Activated naive CD4-positive, alpha-beta T cell treated with anti-CD3 and anti-CD28 coated beads, Interleukin-2, amount 50 U/mL, for 72 hours (primary cell): ENCODE data around the gene PARP1. TPM values are rescaled to one million over a fixed set of nuclear protein-coding genes. Genes with fewer than 3 reads are reported as not detected.

ENCODE experiments used
- ATAC-seq, 2 donors: fragments of 150-1000 bp; cut with Tn5 transposase; 2 replicates each; pipeline ENCODE4 v1.10.0; 2021; ENCODE audit warnings: mild to moderate bottlenecking in 2 of 2, moderate library complexity in 2 of 2
- DNase-seq, 2 donors: peaks; one replicate each; pipeline ENCODE4 v3.0.0; 2021 to 2022; ENCODE audit warnings: low spot score in 2 of 2
- H3K27ac Mint-ChIP-seq, 2 donors: one replicate each; pipeline ENCODE4 v1.8.0; 2022; ENCODE audit warnings: mild to moderate bottlenecking in 2 of 2, mixed read lengths in 2 of 2
- H3K36me3 Mint-ChIP-seq, 2 donors: one replicate each; pipeline ENCODE4 v1.8.0; 2022; ENCODE audit warnings: mixed read lengths in 2 of 2
- H3K9me3 Mint-ChIP-seq, 2 donors: one replicate each; pipeline ENCODE4 v1.8.0; 2022; ENCODE audit warnings: mixed read lengths in 2 of 2
- total RNA-seq, 2 donors: library from RNA; stranded (reverse); gene quantifications; one replicate each; pipeline ENCODE4 v1.2.3, GENCODE V29; 2022

Gene PARP1
- total RNA-seq, 2 donors from 2014 or later = 176 to 234 TPM

DNA sequence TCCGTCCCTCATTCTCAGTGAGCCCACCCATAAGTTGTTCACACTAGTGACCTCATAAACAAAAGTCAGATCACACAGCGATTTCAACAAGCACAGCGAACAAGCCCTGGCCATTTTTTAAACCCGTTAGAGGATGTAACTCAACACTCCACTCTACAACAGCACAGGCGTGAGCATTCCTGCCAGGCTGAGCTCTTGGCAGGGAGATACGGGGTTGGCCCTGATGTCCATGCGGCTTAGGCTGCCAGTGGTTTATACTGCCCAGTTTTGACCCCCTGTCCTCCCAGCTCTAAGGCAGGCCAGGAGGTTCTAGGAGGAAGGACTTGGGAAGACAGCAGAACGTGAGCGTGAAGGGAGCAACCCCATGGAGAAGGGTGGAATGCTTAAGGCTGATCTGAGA lies 35.0 kb downstream of the PARP1 start:
- no peak for ATAC-seq
- peaks cover 22 to 29% of the 10 kb centered on the region in 2 donors for H3K36me3 Mint-ChIP-seq
- H3K27ac Mint-ChIP-seq = peak overlapping the region in 1 of 2 donors; percentile 81
- no peaks in the 10 kb centered on the region for H3K9me3 Mint-ChIP-seq
- DNase-seq = no peak

DNA sequence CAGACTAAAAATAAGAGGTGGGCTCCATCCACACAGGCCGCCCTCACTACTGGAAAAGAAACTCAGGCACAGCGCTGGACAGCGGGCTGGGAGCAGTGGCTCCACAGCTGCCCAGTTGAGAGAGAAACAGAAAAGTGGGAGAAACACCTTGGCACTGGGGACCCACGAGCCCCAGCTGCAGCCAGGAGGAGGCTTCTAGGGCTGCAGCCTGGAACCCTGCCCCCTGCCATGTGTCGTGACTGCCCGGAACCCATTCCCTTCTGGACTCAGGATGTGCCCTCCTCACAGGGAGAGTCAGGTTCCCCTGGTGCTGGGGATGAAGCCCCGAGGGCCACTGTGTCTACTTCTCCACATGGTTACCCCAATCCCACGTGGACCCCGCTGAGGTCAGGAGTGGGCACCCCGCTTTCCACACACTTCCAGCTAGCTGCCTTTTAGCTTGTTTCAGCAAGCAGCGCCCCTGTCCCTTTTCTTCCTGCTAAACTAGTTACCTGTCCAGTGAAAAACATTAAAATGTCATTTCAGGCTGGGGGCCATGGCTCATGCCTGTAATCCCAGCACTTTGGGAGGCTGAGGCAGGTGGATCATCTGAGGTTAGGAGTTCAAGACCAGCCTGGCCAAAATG lies 35.9 kb downstream of the PARP1 start:
- DNase-seq (no peak), ATAC-seq (no peak)
- H3K9me3 Mint-ChIP-seq = no peaks in the 10 kb centered on the region
- H3K27ac Mint-ChIP-seq = no peak overlapping the region
- H3K36me3 Mint-ChIP-seq = peaks cover 27 to 35% of the 10 kb centered on the region in 2 donors

DNA sequence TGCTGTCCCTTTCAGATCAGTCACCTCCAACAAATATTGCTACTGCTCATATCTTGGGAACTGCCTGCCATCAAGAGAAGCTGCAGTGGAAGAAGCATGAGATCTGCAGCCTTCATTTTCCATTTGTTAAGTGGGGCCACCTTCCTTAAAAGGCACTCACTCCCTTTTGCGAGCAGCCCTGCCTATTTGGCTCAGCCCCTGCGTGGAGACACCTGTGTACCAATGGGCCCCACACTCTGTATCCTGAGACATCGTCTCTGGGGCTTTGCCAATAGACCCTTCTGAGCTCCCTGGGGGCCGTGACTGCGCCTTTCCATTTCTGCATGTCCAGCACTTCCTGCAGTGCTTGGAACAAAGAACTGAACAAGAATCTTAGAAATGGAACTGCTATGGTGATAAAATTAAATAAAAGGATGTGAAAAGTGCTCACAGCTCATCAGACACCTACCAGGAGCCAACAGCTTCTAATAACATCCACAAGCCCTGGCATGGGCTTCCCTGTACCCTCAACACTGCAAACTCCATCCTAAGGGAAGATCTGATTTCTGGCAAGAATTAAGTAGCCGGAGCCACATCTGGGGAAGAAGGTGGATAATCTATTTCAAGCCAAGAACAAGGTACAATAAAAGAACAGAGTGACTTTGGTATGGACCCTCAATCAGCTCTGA lies 36.7 kb downstream of the PARP1 start:
- peak overlapping the region in 1 of 2 donors; percentile 74 for H3K27ac Mint-ChIP-seq
- peaks cover 22 to 29% of the 10 kb centered on the region in 2 donors for H3K36me3 Mint-ChIP-seq
- no peaks in the 10 kb centered on the region for H3K9me3 Mint-ChIP-seq
- no peak for DNase-seq
- ATAC-seq = no peak

DNA sequence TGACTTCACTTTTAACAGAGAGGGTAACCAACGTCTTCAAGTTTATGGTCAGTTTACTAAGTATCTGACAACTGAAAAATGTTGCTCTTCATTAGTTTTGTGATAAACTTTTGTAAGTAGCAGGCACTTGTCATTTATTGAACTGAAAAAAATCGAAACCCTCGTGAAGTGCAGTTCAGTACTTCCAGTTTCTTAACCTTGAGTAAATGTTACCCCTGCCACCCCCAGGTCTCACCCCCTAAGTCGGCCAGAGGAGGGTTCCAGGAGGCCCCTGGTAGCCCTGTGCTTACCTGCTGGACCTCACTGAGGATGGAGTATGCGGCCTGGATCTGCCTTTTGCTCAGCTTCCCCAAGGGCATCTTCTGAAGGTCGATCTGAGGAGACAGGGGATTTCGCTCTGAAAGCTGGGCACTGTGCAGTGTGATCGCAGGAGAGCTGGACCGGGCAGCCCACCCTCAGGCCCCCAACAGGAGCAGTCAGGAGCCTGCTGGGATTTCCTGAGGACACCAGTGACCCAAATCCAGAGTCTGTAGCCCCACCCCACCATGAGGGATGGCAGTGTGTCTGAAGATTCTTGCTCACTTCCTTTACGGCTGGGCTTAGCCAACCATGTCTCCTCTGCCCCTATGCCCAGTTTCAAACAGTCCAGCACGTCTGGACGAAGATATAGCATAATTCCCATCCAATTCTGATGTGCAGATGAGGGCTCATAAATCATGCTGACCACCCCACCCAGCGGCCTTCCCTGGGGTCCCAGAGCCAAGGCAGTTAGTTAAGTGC lies 37.6 kb downstream of the PARP1 start:
- Mint-ChIP-seq H3K36me3 (peaks cover 22 to 29% of the 10 kb centered on the region in 2 donors), H3K9me3 (no peaks in the 10 kb centered on the region), H3K27ac (peak overlapping the region in 1 of 2 donors; percentile 20)
- DNase-seq = no peak
- no peak for ATAC-seq

DNA sequence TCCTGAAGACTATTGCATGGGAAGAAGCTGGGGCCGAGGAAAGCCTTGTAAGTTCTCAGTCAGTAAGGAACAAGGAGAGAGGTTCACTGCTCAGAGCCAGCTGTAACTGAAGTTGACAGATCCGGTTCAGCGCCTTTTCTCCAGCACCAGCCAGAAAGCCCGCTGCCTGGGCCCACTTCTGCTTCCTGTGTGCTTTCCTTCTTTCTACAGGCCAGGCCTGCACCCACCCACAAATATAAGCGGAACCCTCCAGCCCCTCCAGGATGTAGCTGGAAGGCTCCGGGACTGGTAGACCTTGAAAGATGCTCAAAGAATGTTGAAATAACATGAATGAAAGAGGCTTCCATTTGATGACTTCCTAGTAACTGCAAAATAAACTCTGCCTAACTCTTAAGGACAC lies 38.8 kb downstream of the PARP1 start:
- Mint-ChIP-seq H3K36me3 (peaks cover 15 to 27% of the 10 kb centered on the region in 2 donors), H3K9me3 (no peaks in the 10 kb centered on the region), H3K27ac (no peak overlapping the region)
- DNase-seq = no peak
- ATAC-seq = no peak

DNA sequence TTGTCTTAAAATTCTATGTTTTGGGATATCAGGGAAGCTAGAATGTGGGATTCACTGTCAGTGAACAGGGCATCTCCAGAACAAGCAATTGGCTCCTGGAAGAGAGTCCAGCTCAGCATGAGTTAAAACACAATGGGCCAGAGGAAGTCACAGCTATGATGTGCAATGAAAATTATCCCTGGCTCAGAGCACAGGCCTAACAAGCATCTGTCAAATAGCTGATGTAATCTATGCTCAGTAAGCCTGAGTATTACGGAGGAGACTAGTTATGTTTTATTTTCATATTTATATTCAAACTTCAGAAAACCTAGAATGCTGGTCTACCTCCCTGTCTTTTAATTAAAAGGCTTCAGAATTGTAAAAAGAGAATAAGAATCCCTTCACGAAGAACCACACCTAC lies 41.6 kb downstream of the PARP1 start:
- Mint-ChIP-seq H3K27ac (peak overlapping the region in 1 of 2 donors; percentile 55), H3K36me3 (peaks cover 21 to 23% of the 10 kb centered on the region in 2 donors), H3K9me3 (no peaks in the 10 kb centered on the region)
- ATAC-seq (no peak), DNase-seq (no peak)

DNA sequence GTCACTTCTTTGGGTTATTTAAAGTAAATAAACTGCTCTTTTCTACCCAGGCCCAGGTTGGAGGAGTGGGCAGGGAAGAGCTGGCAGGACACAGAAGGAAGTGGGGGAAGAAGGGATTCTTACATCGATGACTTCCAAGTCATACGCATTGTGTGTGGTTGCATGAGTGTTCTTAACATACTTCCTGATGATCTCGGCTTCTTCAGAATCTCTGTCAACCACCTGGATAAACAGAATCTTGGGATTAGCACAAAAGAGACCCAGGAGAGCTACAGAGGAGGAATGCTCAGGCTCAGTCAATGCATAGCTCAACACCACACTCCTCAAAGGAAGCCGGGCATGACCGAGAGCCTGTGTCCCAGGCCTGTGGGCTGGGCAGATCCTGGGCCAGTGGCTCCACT lies 42.1 kb downstream of the PARP1 start:
- peak overlapping the region in 1 of 2 donors; percentile 55 for H3K27ac Mint-ChIP-seq
- peaks cover 21 to 28% of the 10 kb centered on the region in 2 donors for H3K36me3 Mint-ChIP-seq
- DNase-seq (no peak), ATAC-seq (no peak)
- no peaks in the 10 kb centered on the region for H3K9me3 Mint-ChIP-seq

DNA sequence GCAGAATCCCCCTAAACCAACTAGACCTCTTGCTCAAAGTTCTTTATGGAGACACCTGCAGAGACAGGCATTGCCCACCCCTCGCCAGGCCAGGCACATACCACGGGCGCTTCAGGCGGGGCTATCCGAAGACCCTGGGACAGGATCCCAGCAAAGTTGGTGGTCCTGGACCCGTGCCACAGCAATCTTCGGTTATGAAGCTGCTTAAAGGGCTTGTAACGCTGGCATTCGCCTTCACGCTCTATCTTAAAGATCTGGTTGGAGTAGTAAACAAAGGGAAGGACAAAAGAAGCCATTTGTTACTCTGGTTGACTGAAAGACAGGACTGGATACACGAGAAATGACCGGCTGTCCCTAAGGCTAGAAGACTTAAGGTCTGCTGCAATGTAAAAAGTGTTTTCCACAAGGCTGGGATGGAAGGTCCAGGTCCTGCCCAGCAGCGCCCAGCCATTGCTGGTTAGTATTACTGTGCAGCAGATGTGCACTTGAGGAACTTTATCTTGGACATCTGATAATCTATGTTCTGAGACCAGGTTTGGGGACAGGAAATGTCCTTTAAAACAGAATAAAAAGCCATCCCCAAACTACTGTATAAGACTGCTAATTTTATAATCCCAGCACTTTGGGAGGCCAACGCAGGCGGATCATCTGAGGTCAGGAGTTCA lies 42.9 kb downstream of the PARP1 start:
- DNase-seq (no peak), ATAC-seq (no peak)
- no peaks in the 10 kb centered on the region for H3K9me3 Mint-ChIP-seq
- no peak overlapping the region for H3K27ac Mint-ChIP-seq
- H3K36me3 Mint-ChIP-seq = peaks cover 21 to 34% of the 10 kb centered on the region in 2 donors

DNA sequence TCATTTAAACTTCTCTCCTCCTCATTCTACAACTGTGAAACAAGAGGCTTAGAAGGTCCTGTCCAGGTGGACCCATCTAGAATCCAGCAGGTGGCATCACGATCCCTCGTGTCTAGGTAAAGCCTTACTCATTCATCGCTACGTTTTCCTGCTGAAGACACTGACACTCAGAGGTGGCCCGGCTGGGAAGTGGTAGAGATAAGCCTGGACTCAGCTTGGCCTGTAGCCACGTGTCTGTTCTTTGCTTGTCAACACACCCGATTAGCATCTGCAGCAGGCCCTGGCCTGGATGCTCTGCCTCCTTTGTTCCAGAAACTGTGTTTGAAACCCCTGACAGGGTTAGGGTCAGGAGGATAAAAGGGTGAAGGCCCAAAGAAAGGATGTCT lies 43.4 kb downstream of the PARP1 start:
- H3K27ac Mint-ChIP-seq = no peak overlapping the region
- no peak for ATAC-seq
- H3K36me3 Mint-ChIP-seq = peaks cover 21 to 34% of the 10 kb centered on the region in 2 donors
- no peak for DNase-seq
- H3K9me3 Mint-ChIP-seq = no peaks in the 10 kb centered on the region

DNA sequence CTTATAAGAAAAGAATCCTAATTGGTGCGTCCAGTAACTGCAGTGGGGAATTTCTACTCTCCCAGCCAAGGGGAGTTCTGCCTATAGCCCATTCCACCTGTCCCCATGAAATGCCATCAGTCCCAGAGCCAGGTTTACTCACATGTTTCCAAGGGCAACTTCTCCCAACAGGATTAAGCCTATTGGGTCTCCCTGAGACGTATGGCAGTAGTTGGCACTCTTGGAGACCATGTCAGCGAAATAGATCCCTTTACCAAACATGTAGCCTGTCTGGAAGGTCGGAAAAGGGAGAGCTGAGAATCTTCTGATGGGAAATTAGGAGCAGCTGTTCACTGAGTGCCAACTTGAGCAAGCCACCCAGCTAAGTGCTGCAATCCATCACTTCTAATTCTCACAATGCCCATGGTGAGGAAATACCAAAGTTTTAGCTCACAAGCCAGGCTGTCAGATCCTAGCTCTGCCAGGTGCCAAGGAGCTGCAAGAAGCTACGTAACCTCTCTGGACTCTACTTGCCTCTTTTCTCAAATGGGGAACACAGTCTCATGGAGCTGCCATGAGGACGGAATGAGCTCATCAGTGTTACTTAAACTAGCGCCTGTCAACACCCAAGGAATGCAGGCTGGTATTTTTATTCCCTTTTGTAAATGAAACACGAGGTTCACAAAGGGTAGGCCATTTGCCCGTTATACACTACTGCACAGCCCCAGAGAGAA lies 43.9 kb downstream of the PARP1 start:
- Mint-ChIP-seq H3K9me3 (no peaks in the 10 kb centered on the region), H3K27ac (peak overlapping the region in 1 of 2 donors; percentile 15), H3K36me3 (peaks cover 21 to 34% of the 10 kb centered on the region in 2 donors)
- ATAC-seq (no peak), DNase-seq (no peak)

DNA sequence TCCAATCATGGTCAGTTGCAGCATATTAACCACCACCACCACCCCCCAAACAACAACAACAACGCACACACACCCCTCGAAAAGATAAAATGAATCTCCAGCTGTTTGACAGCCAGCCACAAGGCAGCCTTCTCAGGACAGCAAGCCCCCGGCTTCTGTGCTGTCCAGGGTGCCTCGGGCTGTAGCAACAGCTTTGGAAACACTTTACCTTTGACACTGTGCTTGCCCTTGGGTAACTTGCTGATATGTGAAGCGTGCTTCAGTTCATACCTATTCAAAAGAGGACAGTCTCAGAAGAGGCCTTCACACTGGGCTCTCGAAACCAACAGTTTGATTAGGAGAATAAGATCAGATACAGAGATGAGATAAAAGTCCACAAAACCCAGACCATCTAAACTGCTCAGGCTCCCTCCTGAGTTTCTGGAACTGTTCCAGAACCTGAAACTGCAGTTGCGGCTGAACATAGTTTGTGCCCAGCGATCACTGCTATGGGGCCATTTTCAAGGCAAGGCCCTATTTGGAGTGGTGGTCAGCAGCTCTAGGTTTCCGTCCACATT lies 44.9 kb downstream of the PARP1 start:
- no peaks in the 10 kb centered on the region for H3K9me3 Mint-ChIP-seq
- ATAC-seq (no peak), DNase-seq (no peak)
- peaks cover 19 to 34% of the 10 kb centered on the region in 2 donors for H3K36me3 Mint-ChIP-seq
- peak overlapping the region in 1 of 2 donors; percentile 31 for H3K27ac Mint-ChIP-seq

DNA sequence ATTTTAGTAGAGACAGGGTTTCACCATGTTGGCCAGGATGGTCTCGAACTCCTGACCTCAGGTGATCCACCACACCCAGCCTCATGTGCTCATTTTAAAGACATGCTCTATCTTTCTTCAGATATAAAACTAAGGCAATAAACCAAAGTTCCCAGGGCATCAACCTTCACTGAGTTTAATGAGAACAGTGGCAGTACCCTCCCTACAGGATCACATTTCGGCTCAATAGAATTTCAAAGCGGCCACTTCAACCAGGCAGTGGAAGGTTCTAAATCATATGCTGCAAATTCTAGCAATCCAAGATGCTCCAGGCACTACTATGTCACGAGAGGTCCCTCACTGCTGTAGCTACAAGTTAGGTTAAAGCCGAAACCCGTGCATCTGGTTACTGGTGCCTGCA lies 45.5 kb downstream of the PARP1 start:
- H3K36me3 Mint-ChIP-seq = peaks cover 13 to 28% of the 10 kb centered on the region in 2 donors

DNA sequence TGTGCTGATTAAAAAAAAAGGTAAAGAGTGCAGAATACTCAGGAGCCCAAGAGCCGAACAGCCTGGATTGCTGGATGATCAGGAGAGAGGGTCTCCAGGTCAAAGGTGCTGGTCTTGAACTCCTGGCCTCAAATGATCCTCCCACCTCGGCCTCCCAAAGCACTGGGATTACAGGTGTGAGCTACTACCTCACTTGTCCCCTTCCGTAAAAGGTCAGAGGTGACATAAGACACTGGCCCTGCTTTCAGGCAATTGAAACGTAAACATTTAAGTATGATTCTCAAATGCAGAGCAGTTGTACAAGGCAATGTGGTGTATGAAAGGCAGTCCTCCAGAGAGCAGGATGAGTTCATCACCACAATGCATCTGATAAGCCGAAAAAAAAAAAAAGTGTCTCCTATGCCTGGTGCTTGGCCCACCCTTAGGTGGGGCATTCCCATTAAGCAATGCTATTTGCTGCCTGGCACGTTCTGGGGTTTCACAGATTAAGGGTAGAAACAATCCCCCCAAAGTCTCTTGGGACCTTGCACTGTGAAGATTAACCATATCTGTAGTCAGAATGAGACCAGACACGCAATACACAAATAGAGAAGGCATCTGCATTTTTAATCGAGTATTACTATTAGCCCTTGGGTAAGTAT lies 47.7 kb downstream of the PARP1 start:
- ATAC-seq (no peak), DNase-seq (no peak)
- H3K36me3 Mint-ChIP-seq = peaks cover 11 to 27% of the 10 kb centered on the region in 2 donors
- H3K9me3 Mint-ChIP-seq = no peaks in the 10 kb centered on the region
- no peak overlapping the region for H3K27ac Mint-ChIP-seq

More for the DNA sequence above, 45.5 kb downstream of the PARP1 start:
- ATAC-seq (no peak), DNase-seq (no peak)
- H3K9me3 Mint-ChIP-seq = no peaks in the 10 kb centered on the region
- peak overlapping the region in 1 of 2 donors; percentile 65 for H3K27ac Mint-ChIP-seq

DNA sequence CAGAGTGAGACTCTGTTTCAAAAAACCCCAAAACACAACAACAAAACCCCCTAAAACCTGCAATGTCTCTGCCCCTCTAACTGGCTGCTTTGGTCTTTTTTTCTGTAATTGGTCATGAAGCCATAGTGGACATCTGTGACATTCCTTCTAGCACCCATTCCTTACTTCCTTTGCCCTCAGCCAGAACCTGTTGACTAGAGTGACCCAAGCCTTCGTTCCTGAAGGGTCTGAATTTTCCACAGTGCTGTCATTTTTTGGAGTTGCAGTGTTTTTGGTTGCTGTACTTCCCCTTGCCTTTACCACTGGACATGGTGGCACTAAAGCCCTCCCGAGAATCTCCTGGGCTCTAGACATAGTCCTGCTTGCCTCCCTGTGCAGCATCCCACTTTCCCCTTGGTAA lies 50.5 kb downstream of the PARP1 start:
- Mint-ChIP-seq H3K27ac (no peak overlapping the region), H3K36me3 (peaks cover 0 to 22% of the 10 kb centered on the region in 2 donors), H3K9me3 (no peaks in the 10 kb centered on the region)
- ATAC-seq (no peak), DNase-seq (no peak)

DNA sequence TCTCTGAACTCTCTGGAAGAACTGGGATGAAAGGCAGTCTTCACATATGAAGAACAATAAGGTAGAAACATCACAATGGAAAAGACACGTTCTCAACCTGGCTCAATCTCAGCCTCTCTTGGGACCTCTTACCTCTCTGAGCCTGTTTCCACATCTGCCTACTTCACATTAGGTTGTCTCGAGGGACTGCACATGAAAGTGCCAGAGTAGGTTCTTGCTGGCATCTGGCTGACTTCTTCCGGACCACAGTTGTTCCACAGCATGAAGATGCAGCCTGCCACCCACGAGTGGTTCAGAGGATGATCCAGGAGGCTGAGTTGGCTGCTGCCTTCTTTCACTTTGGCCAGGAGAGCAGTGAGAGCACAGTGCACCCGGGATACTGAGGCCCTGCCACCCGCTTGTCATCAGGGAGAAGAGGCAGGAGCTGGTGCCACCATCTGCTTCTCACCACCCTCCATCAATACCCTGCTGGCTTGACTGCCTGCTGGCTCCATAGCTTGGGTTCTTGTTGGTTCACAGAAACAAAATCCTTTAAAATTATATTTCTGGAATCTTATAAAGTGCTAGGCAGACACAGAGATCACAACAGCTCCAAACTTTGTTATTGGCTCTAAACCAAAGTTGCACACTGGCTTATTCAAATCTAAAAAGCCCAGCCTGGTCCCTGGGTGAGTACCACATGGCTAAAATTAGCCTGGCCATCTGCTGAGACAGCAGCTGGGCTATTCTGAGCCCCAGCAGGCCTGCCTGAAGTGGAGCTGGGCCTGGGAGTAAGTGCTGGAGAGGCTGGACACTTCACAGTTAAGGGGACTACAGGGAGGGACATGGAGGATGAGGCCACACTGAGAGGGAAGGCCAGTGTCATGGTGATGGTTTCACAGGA lies 52.0 kb downstream of the PARP1 start:
- H3K27ac Mint-ChIP-seq = peak overlapping the region in 1 of 2 donors; percentile 20
- peaks cover 0 to 8% of the 10 kb centered on the region in 2 donors for H3K36me3 Mint-ChIP-seq
- no peak for DNase-seq
- no peaks in the 10 kb centered on the region for H3K9me3 Mint-ChIP-seq
- peak in 1 of 2 donors; percentile 9 for ATAC-seq
